Fibroblast of lung (primary cell): ENCODE measurements around the gene TCF4.

Experiments used
- CTCF ChIP-seq, 2 donors: IDR thresholded peaks in 1 of 2; conservative IDR thresholded peaks in 1 of 2; 1 replicate in 1 of 2; 2 replicates in 1 of 2; pipeline ENCODE4 v1.5.1; 2011 to 2012; ENCODE audit warnings: low read length in 2 of 2, control low read depth in 1 of 2, inconsistent platforms in 1 of 2, low read depth in 1 of 2, mild to moderate bottlenecking in 1 of 2
- EZH2 ChIP-seq: IDR thresholded peaks from 2 replicates; pipeline ENCODE4 v1.5.1; 2012; ENCODE audit warnings: low read length, control low read depth, mild to moderate bottlenecking; ENCODE audit errors: missing control alignments

- no peak for TF ChIP-seq CTCF (conservative IDR thresholded peaks at IDR 0.05 in 1 of 2, IDR thresholded peaks at IDR 0.05 in 1 of 2; ENCODE audit: low read depth in 1 of 2, low read length in 2 of 2)
- TF ChIP-seq EZH2, result no peak
Measured at GRCh38 chr18:55268151-55268601, 319.8 kb downstream of the TCF4 start.
